GM21447 (cell line): ENCODE results near the gene GALNT16.

Experiments used
- ATAC-seq: cut with Tn5 transposase; IDR thresholded peaks from one replicate; pipeline ENCODE4 v1.9.1; 2021; ENCODE audit not compliant: unreplicated experiment

Gene GALNT16

DNA sequence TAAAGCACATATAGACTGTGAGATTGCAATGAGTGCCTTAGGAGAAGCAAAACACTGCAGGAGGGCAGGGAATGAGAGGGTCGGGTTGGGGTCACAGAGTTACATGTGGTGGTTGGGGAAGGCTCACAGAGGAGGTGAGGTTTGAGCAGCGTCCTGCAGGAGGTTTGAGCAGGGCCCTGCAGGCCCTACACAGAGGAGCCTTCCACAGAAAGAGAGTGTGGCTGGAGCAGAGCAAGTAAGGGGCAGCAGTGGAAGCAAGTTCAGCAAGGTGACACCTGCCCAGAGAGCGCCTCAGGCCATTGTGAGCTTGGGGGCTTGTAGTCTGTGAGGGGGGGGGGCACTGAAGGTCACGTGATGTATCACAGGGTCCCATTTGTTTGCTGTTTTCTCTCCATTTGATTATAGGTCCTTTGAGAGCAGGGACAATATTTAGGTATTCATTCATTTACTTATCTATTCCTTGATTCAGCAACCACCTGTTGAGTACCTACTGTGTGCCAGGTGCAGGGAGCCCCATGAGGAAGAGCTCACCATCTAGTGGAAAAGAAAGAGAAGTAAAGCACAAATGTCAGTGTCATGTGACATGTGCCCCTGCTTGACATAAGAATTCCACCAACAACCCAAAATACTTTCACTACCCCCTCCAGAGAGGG is 56.6 kb downstream of the GALNT16 start:
- ATAC-seq = no peak

GRCh38 chr14:69317102-69317755 is 57.3 kb downstream of the GALNT16 start:
- ATAC-seq = no peak

GRCh38 chr14:69317780-69318179 is 57.8 kb downstream of the GALNT16 start:
- ATAC-seq = no peak

- ATAC-seq = no peak
Observed at GRCh38 chr14:69318241-69318640, 58.3 kb downstream of the GALNT16 start.

DNA sequence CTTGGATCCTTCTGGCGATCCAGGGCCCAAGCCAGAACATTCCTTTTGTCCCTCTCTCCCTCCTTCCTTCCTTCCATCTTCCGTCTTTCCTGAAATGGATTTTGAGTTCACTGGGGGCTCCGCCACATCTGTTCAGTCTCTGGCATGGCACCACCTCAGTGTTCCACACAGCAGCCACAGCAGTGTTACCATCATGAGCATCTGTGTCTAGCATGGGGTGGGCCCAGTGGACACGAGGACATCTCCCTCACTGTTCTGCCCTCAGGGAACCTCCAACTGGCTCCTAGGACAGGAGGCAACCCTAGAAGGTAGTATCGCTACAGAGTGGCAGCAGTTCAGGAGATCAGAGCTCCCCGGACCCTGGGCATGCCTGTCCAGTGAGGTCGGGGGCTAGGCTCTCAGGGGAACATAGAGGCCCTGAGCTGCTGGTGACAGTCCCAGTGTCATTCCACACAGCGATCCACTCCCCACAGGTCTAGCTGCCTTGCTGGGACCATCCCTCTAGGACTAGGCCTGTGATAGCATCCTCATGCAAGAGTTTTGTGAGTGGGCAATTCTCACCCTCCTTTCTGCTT is 59.0 kb downstream of the GALNT16 start:
- no peak for ATAC-seq

- no peak for ATAC-seq
Observed at GRCh38 chr14:69319911-69320310, 60.0 kb downstream of the GALNT16 start.

- ATAC-seq = no peak
Observed at GRCh38 chr14:69320581-69321365, 60.8 kb downstream of the GALNT16 start.

DNA sequence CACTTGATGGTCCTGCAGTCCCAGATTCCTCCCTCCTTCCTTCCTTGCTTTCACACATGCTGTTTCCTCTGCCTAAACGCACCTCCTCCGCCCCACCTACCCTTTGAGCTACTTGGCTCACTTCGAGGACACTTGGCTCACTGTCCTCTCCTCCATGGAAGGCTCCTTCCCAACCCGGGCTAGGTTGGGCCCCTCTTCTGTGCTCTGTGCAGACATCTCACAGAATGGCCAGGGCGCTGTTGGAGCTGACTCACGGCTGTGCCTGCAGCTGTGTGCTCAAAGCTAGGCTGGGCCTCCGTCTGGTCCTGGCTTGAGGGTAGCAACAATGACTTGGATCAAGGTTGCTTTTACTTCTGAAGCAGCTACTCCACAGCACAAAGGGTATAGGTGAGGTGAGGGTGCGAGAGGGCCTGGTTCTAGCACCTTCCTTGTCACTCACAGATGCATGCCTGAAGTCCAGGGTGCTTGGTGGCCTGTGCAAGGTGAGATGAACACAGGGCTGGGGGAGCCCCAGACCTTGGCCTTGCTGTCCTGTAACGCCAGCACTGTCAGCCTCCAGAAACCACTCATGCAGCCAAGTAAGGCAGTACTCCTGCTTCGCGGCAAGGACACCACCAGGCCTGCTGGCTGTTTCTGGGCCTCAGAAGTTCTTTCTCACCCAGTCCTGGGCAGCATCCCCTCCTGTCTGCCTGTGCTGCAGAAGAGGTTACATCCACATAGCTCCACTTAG is 61.8 kb downstream of the GALNT16 start:
- no peak for ATAC-seq

DNA sequence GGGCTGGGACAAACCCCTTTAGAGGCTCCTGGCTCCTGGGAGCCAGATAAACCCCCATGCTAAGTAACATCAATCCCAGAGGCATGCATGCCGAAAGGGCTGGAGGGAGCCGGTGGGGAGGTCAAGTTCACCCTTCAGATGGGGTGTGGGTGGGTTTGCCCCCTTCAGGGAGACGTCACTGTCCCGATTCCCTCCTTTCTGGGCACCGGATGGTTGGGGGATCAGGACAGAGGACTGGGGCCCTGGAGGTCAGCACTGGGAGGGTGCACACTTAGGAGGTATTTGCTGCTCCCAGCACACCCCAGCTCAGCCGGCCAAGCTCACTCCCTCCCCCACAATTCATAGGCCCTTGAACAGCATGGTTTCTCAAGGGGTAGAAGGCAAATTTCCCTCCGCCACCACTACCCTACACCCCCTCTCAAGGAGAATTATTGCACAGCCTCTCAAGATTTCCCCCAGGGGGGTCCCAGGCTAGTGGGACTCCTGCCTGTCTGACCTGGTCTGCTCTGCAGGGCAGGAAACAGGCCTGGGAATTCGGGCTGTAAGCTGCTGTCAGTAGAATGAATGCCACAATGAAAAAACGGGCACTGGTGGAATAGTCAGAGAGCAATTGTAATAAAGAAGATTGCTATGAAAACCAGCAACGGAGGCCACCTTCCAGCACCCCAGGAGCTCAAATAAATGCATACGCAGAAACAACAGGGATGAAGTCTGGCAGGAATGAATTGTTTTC is 63.5 kb downstream of the GALNT16 start:
- ATAC-seq = no peak

GRCh38 chr14:69323999-69324282 is 64.0 kb downstream of the GALNT16 start:
- ATAC-seq = no peak

DNA sequence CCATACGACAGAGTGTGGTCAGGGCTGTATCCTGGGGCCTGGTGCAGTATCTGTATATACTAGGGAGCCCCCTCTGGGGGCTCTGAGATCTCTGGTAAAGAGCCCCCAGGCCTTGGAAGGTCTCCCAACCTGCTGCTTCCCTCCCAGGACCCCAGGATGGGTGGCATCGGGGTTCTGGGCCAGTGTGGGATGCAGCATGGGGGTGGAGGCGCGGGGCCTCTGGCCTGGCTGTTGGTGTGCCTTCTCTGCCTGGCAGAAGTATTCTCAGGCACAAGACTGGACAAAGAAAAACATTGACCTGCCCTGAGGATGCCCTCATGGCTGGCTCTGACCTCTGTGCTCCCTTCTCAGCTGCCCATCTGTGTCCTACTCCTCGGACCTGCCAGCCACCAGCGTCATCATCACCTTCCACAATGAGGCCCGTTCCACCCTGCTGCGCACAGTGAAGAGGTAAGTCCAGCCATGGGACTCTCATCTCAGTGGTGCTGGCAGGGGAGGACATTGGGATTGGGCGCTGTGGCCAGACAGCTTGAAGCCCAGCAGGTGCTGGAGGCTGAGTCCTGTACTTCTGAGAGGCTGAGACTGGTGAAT is 64.5 kb downstream of the GALNT16 start:
- no peak for ATAC-seq

- no peak for ATAC-seq
Observed at GRCh38 chr14:69325086-69325485, 65.1 kb downstream of the GALNT16 start.

- no peak for ATAC-seq
Observed at GRCh38 chr14:69325646-69326265, 65.8 kb downstream of the GALNT16 start.

DNA sequence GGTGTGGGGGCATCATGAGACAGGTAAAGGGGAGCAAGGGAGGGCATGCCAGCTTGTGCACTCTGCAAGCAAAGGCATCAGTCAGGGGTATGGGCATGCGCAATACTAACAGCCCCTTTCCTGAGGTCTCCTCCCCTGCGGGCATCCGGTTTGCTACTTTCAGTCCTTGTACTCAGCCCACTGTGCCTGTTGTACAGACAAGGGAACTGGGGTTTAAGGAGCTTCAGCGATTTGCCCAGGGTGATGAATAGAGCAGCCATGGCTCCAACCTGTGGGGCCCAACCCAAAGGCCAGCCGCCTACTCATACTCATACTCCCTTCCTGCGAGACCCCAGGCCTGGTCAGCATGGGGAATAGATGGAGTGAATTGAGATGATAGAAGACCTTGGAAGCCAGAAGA is 66.7 kb downstream of the GALNT16 start:
- ATAC-seq = no peak

DNA sequence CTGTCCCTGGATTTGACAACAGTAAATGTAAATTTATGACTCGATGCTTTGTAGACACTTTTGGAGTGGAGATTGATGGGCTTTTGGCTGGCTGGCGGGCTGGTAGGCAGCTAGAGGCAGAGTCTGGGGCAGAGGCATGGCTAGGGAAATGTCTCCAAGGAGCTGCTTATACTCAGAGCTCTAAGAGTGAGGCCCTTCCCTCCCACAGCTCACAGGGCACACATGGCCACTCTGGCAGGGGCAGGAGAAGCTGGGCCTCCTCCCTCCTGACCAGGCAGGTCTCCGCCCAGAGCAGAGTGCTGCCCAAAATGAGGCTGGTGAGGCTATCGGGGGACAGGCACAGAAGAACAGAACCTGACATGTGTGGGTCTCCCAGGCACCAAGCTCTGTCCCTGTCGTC is 67.5 kb downstream of the GALNT16 start:
- ATAC-seq = no peak

DNA sequence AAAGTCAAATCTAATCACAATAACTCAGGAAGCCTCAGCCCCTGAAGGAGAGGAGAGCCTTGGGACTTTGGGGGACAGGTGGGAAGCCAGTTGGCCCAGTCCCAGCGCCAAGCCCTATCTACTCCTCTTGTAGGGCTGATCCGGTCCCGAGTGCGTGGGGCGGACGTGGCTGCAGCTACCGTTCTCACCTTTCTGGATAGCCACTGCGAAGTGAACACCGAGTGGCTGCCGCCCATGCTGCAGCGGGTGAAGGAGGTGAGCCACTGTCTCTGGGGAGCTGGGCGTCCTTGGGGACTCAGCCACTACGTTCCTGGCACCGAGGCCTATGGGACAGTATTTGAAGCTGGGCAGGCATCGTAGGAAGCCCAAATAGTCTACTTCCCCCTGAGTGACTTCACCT is 68.4 kb downstream of the GALNT16 start:
- no peak for ATAC-seq

- no peak for ATAC-seq
Observed at GRCh38 chr14:69328765-69329164, 68.8 kb downstream of the GALNT16 start.

GRCh38 chr14:69331206-69331605 is 71.2 kb downstream of the GALNT16 start:
- ATAC-seq = no peak

DNA sequence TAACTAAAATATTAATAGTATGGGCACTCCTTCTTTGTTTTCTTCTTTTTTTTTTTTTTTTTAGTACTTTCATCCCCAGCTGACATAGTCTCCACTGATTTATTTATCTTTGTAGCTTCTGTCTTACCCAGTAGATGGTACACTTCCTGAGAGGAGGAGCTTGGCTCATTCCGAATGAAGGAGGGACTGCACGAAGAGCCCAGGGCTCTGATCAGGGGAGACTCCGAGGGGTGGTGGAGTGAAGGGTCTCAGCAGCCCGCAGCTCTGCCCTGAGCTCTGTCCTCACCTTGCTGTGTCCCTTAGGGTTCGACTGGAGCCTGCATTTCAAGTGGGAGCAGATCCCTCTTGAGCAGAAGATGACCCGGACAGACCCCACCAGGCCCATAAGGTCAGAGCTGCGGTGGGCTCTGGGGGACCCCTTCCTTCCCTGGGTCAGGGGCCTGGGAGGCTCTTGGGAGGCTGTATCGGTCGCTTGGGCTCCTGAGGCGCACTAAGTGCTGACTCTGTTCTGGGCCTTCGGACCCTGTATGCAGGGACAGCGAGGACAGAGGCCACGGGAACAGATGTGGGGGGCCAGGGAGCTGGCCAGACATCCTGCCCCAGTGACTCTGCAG is 72.9 kb downstream of the GALNT16 start:
- no peak for ATAC-seq
